GM20000 (cell line): Measurements from ENCODE around the gene USP44.

Experiments
- DNase-seq: peaks from one replicate; pipeline ENCODE4 v3.0.0; 2012; ENCODE audit warnings: low spot score
- TF ChIP-seq, protein P1 (sequence below): IDR thresholded peaks from 2 replicates; pipeline ENCODE4 v1.5.1; 2012; ENCODE audit warnings: mild to moderate bottlenecking, control low read depth; ENCODE audit errors: extremely low read depth, missing control alignments

The USP44 gene

DNA sequence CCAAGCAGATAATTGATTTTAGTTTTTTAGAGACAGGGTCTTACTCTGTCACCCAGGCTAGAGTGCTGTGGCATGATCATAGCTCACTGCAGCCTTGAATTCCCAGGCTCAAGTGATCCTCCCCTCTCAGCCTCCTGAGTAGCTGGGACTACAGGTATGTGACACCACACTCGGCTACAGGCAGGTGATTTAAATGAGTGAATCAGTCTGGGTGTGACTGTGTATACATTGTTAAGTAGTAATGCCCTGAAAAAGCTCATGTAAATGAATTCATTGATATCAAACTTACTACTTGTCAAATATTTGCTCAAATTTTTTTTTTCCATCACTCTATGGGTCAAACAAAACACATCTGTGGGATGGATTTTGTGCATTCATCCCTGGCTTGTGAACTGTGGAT, 6.3 kb upstream of the USP44 start:
- TF ChIP-seq, protein P1, sequence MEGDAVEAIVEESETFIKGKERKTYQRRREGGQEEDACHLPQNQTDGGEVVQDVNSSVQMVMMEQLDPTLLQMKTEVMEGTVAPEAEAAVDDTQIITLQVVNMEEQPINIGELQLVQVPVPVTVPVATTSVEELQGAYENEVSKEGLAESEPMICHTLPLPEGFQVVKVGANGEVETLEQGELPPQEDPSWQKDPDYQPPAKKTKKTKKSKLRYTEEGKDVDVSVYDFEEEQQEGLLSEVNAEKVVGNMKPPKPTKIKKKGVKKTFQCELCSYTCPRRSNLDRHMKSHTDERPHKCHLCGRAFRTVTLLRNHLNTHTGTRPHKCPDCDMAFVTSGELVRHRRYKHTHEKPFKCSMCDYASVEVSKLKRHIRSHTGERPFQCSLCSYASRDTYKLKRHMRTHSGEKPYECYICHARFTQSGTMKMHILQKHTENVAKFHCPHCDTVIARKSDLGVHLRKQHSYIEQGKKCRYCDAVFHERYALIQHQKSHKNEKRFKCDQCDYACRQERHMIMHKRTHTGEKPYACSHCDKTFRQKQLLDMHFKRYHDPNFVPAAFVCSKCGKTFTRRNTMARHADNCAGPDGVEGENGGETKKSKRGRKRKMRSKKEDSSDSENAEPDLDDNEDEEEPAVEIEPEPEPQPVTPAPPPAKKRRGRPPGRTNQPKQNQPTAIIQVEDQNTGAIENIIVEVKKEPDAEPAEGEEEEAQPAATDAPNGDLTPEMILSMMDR, result no peak
- no peak for DNase-seq

DNA sequence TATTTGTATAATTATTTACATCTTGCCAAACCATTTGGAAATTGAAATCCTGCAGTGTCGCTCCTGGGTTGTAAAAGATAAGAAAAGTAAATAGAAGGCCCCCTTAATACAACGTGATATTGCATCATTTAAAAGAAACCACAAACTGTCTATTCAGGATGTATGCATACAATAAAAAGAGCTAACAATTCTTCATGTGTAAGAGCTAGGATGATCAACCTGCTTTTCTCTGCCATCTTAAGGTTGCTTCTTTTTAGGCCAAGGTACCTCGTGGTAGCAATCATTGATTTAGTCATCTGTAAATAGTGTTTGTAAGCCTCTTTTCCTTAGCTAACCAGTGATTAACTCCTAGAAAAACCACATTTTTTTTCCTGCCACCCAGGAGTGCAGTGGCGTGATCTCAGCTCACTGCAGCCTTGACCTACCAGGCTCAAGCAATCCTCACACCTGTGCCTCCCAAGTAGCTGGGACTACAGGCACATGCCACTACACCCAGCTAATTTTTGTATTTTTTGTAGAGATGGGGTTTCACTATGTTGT, 3.3 kb upstream of the USP44 start:
- TF ChIP-seq, protein P1, result no peak
- DNase-seq, result no peak

DNA sequence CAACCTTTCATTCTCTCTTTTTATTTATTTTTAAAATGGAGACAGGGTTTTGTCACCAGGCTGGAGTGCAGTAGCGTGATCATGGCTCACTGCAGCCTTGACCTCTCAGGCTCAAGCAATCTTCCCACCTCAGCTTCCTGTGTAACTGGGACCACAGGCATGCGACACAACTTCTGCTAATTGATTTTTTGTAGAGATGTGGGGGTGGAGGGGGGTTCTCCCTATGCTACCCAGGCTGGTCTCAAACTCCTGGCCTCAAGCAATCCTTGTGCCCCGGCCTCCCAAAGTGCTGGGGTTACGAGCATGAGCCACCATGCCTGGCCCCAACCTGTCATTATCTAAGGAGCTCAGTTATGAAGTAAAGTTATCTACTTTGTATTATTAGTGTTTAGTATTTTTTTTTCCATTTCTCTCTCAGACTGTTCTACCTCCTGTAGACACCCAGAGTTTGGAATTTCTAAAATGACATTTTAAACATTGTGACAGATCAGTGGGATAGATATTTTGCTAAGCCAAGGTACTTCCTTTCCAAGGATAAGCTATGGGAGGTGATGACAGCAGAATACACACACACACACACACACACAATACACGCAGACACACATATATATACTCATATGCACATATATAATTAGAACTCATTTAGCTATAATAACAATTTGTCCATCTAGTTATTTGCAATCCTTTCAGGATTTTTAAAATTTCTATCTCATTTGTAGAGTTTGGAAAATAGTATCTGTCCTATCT, 2.1 kb upstream of the USP44 start:
- TF ChIP-seq, protein P1, result no peak
- DNase-seq, result no peak

DNA sequence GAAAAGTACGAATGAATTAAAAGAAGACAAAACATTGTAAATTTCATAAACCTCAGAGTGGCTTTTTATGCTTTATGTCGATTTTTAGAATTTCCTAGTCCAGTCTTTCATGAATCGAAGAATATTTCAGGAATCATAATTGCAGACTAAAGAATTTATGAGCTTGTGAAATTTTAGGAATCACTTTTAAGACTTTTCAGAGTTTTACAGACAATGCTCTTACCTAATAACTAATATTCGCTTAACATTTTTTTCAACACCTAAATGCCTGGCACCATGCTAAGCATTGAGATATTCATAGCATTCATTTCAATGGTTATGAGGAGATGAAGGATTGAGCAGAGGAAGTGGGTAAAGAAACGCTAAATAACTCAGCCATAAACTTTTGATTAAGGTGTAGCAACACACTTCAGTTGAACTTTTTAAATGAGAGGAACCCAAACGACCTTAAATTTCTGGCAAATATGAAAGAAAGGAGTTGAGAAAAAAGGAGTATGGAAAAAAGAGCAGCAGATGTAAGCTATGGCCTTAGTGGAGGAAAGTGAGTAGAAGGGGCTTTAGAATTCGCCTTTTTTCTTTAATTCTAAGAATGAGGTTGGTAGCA, 739 bp upstream of the USP44 start:
- TF ChIP-seq, protein P1, result no peak
- no peak for DNase-seq

DNA sequence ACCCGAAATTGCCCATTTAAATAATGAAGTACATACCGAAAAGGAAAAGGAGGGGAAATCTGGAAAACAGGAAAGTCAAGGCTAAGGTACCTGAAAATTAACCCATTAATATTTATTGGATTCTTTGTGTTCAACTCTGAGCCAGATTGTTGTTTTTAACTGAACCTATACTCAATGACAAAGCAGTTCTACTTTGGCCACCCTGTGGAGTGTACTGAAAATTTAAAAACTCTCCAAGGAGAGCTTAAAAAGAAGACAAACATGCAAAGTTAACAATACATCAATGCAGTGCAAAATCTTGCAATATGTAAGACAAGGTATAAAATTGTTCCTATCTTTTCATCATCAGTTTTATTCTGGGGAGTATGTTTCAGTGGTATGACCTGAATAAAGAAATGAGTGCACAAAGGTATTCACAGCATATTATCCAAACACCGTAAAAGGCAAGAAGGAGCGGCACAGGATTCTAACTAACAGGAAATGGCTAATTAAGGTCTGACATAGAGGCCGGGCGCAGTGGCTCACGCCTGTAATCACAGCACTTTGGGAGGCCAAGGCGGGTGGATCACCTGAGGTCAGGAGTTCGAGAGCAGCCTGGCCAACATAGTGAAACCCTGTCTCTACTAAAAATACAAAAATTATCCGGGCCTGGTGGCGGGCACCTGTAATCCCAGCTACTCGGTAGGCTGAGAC, 1.7 kb downstream of the USP44 start:
- TF ChIP-seq, protein P1, result no peak
- no peak for DNase-seq

DNA sequence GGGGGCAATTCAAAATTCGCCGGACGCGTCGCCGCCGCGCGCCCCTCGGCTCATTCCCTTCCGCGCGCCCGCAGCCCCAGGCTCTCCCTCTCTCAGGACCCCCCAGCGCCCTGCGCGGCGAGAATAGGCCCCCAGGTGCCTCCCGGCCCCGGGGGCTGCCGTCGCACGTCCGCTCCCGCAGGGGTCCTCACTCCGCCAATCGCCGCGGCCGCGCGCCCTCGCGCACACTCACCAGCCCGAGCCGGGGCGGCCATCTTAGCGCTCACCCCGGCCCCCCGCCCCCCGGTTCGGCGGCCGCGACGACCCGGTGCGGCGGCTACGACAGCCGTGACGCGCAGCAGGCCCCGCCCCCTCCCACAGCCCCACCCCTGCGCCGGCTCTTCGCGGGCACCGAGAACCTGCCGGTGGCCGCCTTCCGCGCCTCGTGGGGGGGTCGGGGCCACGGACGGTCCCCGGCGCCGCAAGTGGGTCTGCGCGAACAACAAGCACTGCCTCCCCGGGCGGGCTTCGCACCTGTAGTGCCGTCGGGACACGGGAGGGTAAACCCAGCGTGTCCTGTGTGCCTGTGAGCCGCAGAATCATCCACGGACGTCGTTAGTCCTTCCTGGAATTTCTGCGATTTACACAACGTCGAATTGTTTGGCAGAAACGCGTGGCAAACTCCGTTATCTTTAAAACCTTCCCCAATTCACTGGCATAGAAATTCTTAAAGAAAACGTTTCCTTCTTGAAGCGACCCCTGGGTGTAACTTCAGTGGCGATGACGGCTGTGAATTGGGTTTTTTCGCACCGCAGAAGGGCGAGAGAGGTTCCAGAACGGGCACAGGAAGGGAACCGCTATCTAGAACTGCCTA, 2.5 kb downstream of the USP44 start:
- TF ChIP-seq, protein P1, result no peak
- peak; percentile 62 for DNase-seq
